Hepatocyte (in vitro differentiated cells): ENCODE results near the gene PCK1. TPM values are rescaled to one million over a fixed set of nuclear protein-coding genes. Genes with fewer than 3 reads are reported as not detected.

ENCODE experiments used
- DNase-seq: peaks from one replicate; pipeline ENCODE4 v3.0.0-alpha.2; 2016; ENCODE audit warnings: low spot score
- H2AFZ ChIP-seq: fragments of 200-600 bp; sonication (generic); 2 replicates; pipeline ENCODE4 v1.6.0; 2016; ENCODE audit warnings: antibody characterized with exemption, mild to moderate bottlenecking
- H3K27ac ChIP-seq: fragments of 200-600 bp; sonication (generic); 2 replicates; pipeline ENCODE4 v1.5.1; 2016; ENCODE audit warnings: mild to moderate bottlenecking
- H3K27me3 ChIP-seq: fragments of 200-600 bp; sonication (generic); 2 replicates; pipeline ENCODE4 v1.6.1; 2016
- H3K36me3 ChIP-seq: fragments of 200-600 bp; sonication (generic); replicated peaks from 2 replicates; pipeline ENCODE4 v1.5.1; 2016; ENCODE audit warnings: low read depth; ENCODE audit not compliant: insufficient read depth
- H3K4me1 ChIP-seq: fragments of 200-600 bp; sonication (generic); 2 replicates; pipeline ENCODE4 v1.5.1; 2016; ENCODE audit warnings: mild to moderate bottlenecking, moderate library complexity; ENCODE audit not compliant: insufficient read depth
- H3K4me2 ChIP-seq: fragments of 200-600 bp; sonication (generic); 2 replicates; pipeline ENCODE4 v1.6.0; 2016
- H3K4me3 ChIP-seq: fragments of 200-600 bp; sonication (generic); 2 replicates; pipeline ENCODE4 v1.5.1; 2016; ENCODE audit warnings: mild to moderate bottlenecking
- H3K79me2 ChIP-seq: fragments of 200-600 bp; sonication (generic); 2 replicates; pipeline ENCODE4 v1.6.0; 2017; ENCODE audit warnings: mild to moderate bottlenecking
- H3K9me2 ChIP-seq: fragments of 200-600 bp; sonication (generic); replicated peaks from 2 replicates; pipeline ENCODE4 v1.6.0; 2017; ENCODE audit warnings: mild to moderate bottlenecking; ENCODE audit not compliant: insufficient read depth
- H3K9me3 ChIP-seq: fragments of 200-600 bp; sonication (generic); 2 replicates; pipeline ENCODE4 v1.5.1; 2016; ENCODE audit warnings: low read depth, mild to moderate bottlenecking
- H4K20me1 ChIP-seq: fragments of 200-600 bp; sonication (generic); 2 replicates; pipeline ENCODE4 v1.6.0; 2016; ENCODE audit warnings: mild to moderate bottlenecking; ENCODE audit not compliant: insufficient read depth, poor library complexity, severe bottlenecking
- CTCF ChIP-seq: fragments of 200-600 bp; sonication (generic); IDR thresholded peaks from 2 replicates; pipeline ENCODE4 v1.5.1; 2016; ENCODE audit warnings: antibody characterized with exemption, mild to moderate bottlenecking; ENCODE audit not compliant: poor library complexity
- EZH2 ChIP-seq: fragments of 200-600 bp; sonication (generic); IDR thresholded peaks from 2 replicates; pipeline ENCODE4 v1.6.1; 2016; ENCODE audit warnings: antibody characterized with exemption, mild to moderate bottlenecking, borderline replicate concordance
- EZH2phosphoT487 ChIP-seq: fragments of 200-600 bp; sonication (generic); IDR thresholded peaks from one replicate; pipeline ENCODE4 v1.6.1; 2018; ENCODE audit warnings: antibody characterized with exemption, mild to moderate bottlenecking, low read depth, moderate library complexity; ENCODE audit not compliant: unreplicated experiment, severe bottlenecking
- WGBS: methylation state at CpG from one replicate; pipeline ENCODE4 v1.1.6; 2016; ENCODE audit warnings: low lambda C conversion rate; ENCODE audit errors: missing lambda C conversion rate; 5-methylcytosine and 5-hydroxymethylcytosine counted together
- polyA plus RNA-seq: library from polyadenylated mRNA; unstranded; fragments of >200 nt; fragmentation: Nextera tagmentation; extraction: Ambion mirVana; gene quantifications from 2 replicates; pipeline ENCODE4 v1.2.1, GENCODE V29; 2016
- total RNA-seq: library from RNA; depleted of rRNA; stranded (reverse); fragments of >200 nt; gene quantifications from 2 replicates; pipeline ENCODE4 v1.2.3, GENCODE V29; 2014

PCK1 gene
- total and polyA plus RNA-seq, 2 experiments from 2014 or later = 11.6 to 12.8 TPM

GRCh38 chr20:57564951-57565642, 4.2 kb downstream of the PCK1 start:
- H4K20me1 ChIP-seq = no peaks in the 10 kb centered on the region
- no peaks in the 10 kb centered on the region for H3K9me3 ChIP-seq
- no peak overlapping the region for H3K4me2 ChIP-seq
- no peaks in the 10 kb centered on the region for H3K9me2 ChIP-seq
- DNase-seq = no peak
- H3K4me1 ChIP-seq = peaks cover 11% of the 10 kb centered on the region
- H3K27ac ChIP-seq = no peak overlapping the region
- no peaks in the 10 kb centered on the region for H3K27me3 ChIP-seq
- no peaks in the 10 kb centered on the region for H3K79me2 ChIP-seq
- TF ChIP-seq EZH2 = no peak
- no peak for TF ChIP-seq EZH2phosphoT487
- no peak for TF ChIP-seq CTCF
- H3K36me3 ChIP-seq = no peaks in the 10 kb centered on the region
- WGBS = 88% methylated on average over 11 of the region's 11 CpGs
- no peak overlapping the region for H3K4me3 ChIP-seq
- H2AFZ ChIP-seq = no peak overlapping the region

- Histone ChIP-seq H2AFZ (no peak overlapping the region), H4K20me1 (no peaks in the 10 kb centered on the region), H3K4me1 (peaks cover 10% of the 10 kb centered on the region), H3K9me2 (no peaks in the 10 kb centered on the region), H3K4me2 (no peak overlapping the region), H3K27ac (no peak overlapping the region), H3K4me3 (no peak overlapping the region), H3K27me3 (no peaks in the 10 kb centered on the region), H3K36me3 (no peaks in the 10 kb centered on the region), H3K79me2 (no peaks in the 10 kb centered on the region), H3K9me3 (no peaks in the 10 kb centered on the region)
- WGBS = 35% methylated on average over 1 of the region's 1 CpG
- no peak for DNase-seq
- TF ChIP-seq CTCF = no peak
- TF ChIP-seq EZH2phosphoT487 = no peak
- no peak for TF ChIP-seq EZH2
Observed at GRCh38 chr20:57566399-57566798, 5.5 kb downstream of the PCK1 start.

- Histone ChIP-seq H3K79me2 (no peaks in the 10 kb centered on the region), H3K9me2 (no peaks in the 10 kb centered on the region), H3K27ac (no peak overlapping the region), H2AFZ (no peak overlapping the region), H3K4me1 (peaks cover 8% of the 10 kb centered on the region), H3K9me3 (no peaks in the 10 kb centered on the region), H3K4me2 (no peak overlapping the region), H3K36me3 (no peaks in the 10 kb centered on the region), H4K20me1 (no peaks in the 10 kb centered on the region), H3K4me3 (no peak overlapping the region), H3K27me3 (no peaks in the 10 kb centered on the region)
- TF ChIP-seq EZH2phosphoT487 (no peak), EZH2 (no peak), CTCF (no peak)
- no peak for DNase-seq
- WGBS = 84% methylated on average over 10 of the region's 10 CpGs
Observed at GRCh38 chr20:57566803-57567459, 6.0 kb downstream of the PCK1 start.
